H1 (cell line): ENCODE measurements around the gene SPOUT1. TPM values are rescaled to one million over a fixed set of nuclear protein-coding genes. Genes with fewer than 3 reads are reported as not detected.
A peak's percentile ranks its signal among the peaks of the same experiment; 100 is the strongest.

ENCODE experiments used
- CBX8 ChIP-seq: fragments of 300-800, 300-1000 bp; sonication (generic); IDR thresholded peaks from 2 replicates; pipeline ENCODE4 v1.7.1; 2016; ENCODE audit warnings: low read depth, low read length, borderline replicate concordance
- PHF8 ChIP-seq: fragments of 200-600 bp; sonication (generic); conservative IDR thresholded peaks from 2 replicates; pipeline ENCODE4 v1.7.1; 2012; ENCODE audit warnings: low read depth, mild to moderate bottlenecking, inconsistent platforms, low read length, moderate library complexity
- SAP30 ChIP-seq: fragments of 300-600 bp; sonication (generic); IDR thresholded peaks from 2 replicates; pipeline ENCODE4 v1.7.1; 2012; ENCODE audit warnings: low read length, moderate library complexity, mild to moderate bottlenecking, inconsistent platforms; ENCODE audit not compliant: insufficient read depth, insufficient replicate concordance
- SIN3A ChIP-seq, 2 experiments: IDR thresholded peaks in 1 of 2; conservative IDR thresholded peaks in 1 of 2; 2 replicates each; pipeline ENCODE4 v1.6.1; 2011 to 2012; ENCODE audit warnings: low read length in 2 of 2, improper control_type of control experiment in 1 of 2, low read depth in 1 of 2, mild to moderate bottlenecking in 1 of 2
- polyA plus RNA-seq, 7 experiments: library from polyadenylated mRNA; depleted of rRNA in 3 of 7; stranded (reverse) in 5 of 7; unstranded in 2 of 7; fragments of >200 nt in 5 of 7; fragments of 200-250 nt in 2 of 7; gene quantifications; 1 replicate in 5 of 7; 2 replicates in 1 of 7; 4 replicates in 1 of 7; pipeline versions ENCODE4 v1.2.1 to v1.2.3, GENCODE V29; 2011 to 2013; ENCODE audit warnings: missing spikeins in 2 of 7, mixed read lengths in 2 of 7
- total RNA-seq: library from RNA; stranded (reverse); fragmentation: NEBNext Ultra II Directional; extraction: Animal tissue kit (Norgen Biotek cat#: 25700); gene quantifications from 2 replicates; pipeline ENCODE4 v1.2.1, GENCODE V29; 2021
- TF ChIP-seq, protein P1 (sequence below), 3 experiments: IDR thresholded peaks; 1 replicate in 2 of 3; 2 replicates in 1 of 3; pipeline versions ENCODE4 v1.5.1 to v1.6.1; 2011; ENCODE audit warnings: low read length in 3 of 3, mild to moderate bottlenecking in 3 of 3, inconsistent platforms in 2 of 3, low read depth in 1 of 3, moderate library complexity in 1 of 3; ENCODE audit not compliant: insufficient read depth in 1 of 3; ENCODE audit errors: control extremely low read depth in 1 of 3
- TF ChIP-seq, protein P2 (sequence below): fragments of 300-600 bp; sonication (generic); IDR thresholded peaks from 2 replicates; pipeline ENCODE4 v1.7.1; 2012; ENCODE audit warnings: low read length, moderate library complexity, mild to moderate bottlenecking, inconsistent platforms; ENCODE audit not compliant: insufficient replicate concordance

SPOUT1 gene
- total and polyA plus RNA-seq, 2 of the 8 experiments (the other 6 are each of a cell fraction or from before 2014, with no cell fraction given), result 69.2 to 77.8 TPM

DNA sequence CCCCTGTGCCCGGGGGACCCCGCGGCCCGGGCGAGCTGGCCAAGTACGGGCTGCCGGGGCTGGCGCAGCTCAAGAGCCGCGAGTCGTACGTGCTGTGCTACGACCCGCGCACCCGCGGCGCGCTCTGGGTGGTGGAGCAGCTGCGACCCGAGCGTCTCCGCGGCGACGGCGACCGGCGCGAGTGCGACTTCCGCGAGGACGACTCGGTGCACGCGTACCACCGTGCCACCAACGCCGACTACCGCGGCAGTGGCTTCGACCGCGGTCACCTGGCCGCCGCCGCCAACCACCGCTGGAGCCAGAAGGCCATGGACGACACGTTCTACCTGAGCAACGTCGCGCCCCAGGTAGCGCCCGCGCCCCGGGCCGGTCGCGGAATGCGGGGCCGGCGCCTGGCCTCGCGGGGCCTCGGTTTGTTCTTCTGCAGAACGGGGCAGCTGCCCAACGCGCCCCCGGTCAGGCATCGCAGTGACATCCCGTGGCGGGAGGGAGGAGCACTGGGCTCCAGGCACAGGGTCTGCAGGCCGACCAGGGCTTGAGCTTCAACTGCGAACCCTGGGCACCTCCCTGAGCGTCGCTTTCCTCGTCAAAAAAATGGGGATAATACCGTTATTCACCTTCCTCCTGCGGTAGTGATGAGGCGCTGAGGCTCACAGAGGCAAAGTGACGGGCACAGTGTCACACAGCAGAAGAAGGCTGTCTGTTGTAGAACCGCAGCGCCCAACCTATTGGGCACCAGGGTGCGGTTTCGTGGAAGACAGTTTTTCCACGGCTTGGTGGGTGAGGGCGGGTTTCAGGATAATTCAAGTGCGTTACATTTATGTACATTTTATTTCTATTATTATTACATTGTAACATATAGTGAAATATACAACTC is 10.5 kb downstream of the SPOUT1 start (continued):
- TF ChIP-seq, protein P1, sequence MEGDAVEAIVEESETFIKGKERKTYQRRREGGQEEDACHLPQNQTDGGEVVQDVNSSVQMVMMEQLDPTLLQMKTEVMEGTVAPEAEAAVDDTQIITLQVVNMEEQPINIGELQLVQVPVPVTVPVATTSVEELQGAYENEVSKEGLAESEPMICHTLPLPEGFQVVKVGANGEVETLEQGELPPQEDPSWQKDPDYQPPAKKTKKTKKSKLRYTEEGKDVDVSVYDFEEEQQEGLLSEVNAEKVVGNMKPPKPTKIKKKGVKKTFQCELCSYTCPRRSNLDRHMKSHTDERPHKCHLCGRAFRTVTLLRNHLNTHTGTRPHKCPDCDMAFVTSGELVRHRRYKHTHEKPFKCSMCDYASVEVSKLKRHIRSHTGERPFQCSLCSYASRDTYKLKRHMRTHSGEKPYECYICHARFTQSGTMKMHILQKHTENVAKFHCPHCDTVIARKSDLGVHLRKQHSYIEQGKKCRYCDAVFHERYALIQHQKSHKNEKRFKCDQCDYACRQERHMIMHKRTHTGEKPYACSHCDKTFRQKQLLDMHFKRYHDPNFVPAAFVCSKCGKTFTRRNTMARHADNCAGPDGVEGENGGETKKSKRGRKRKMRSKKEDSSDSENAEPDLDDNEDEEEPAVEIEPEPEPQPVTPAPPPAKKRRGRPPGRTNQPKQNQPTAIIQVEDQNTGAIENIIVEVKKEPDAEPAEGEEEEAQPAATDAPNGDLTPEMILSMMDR (IDR thresholded peaks at IDR 0.05; ENCODE audit: control extremely low read depth in 1 of 3, insufficient read depth in 1 of 3, low read depth in 1 of 3, low read length in 3 of 3), result no peak
- no peak for TF ChIP-seq SIN3A (conservative IDR thresholded peaks at IDR 0.05 in 1 of 2, IDR thresholded peaks at IDR 0.05 in 1 of 2; ENCODE audit: low read depth in 1 of 2, low read length in 2 of 2)
- TF ChIP-seq, protein P2, sequence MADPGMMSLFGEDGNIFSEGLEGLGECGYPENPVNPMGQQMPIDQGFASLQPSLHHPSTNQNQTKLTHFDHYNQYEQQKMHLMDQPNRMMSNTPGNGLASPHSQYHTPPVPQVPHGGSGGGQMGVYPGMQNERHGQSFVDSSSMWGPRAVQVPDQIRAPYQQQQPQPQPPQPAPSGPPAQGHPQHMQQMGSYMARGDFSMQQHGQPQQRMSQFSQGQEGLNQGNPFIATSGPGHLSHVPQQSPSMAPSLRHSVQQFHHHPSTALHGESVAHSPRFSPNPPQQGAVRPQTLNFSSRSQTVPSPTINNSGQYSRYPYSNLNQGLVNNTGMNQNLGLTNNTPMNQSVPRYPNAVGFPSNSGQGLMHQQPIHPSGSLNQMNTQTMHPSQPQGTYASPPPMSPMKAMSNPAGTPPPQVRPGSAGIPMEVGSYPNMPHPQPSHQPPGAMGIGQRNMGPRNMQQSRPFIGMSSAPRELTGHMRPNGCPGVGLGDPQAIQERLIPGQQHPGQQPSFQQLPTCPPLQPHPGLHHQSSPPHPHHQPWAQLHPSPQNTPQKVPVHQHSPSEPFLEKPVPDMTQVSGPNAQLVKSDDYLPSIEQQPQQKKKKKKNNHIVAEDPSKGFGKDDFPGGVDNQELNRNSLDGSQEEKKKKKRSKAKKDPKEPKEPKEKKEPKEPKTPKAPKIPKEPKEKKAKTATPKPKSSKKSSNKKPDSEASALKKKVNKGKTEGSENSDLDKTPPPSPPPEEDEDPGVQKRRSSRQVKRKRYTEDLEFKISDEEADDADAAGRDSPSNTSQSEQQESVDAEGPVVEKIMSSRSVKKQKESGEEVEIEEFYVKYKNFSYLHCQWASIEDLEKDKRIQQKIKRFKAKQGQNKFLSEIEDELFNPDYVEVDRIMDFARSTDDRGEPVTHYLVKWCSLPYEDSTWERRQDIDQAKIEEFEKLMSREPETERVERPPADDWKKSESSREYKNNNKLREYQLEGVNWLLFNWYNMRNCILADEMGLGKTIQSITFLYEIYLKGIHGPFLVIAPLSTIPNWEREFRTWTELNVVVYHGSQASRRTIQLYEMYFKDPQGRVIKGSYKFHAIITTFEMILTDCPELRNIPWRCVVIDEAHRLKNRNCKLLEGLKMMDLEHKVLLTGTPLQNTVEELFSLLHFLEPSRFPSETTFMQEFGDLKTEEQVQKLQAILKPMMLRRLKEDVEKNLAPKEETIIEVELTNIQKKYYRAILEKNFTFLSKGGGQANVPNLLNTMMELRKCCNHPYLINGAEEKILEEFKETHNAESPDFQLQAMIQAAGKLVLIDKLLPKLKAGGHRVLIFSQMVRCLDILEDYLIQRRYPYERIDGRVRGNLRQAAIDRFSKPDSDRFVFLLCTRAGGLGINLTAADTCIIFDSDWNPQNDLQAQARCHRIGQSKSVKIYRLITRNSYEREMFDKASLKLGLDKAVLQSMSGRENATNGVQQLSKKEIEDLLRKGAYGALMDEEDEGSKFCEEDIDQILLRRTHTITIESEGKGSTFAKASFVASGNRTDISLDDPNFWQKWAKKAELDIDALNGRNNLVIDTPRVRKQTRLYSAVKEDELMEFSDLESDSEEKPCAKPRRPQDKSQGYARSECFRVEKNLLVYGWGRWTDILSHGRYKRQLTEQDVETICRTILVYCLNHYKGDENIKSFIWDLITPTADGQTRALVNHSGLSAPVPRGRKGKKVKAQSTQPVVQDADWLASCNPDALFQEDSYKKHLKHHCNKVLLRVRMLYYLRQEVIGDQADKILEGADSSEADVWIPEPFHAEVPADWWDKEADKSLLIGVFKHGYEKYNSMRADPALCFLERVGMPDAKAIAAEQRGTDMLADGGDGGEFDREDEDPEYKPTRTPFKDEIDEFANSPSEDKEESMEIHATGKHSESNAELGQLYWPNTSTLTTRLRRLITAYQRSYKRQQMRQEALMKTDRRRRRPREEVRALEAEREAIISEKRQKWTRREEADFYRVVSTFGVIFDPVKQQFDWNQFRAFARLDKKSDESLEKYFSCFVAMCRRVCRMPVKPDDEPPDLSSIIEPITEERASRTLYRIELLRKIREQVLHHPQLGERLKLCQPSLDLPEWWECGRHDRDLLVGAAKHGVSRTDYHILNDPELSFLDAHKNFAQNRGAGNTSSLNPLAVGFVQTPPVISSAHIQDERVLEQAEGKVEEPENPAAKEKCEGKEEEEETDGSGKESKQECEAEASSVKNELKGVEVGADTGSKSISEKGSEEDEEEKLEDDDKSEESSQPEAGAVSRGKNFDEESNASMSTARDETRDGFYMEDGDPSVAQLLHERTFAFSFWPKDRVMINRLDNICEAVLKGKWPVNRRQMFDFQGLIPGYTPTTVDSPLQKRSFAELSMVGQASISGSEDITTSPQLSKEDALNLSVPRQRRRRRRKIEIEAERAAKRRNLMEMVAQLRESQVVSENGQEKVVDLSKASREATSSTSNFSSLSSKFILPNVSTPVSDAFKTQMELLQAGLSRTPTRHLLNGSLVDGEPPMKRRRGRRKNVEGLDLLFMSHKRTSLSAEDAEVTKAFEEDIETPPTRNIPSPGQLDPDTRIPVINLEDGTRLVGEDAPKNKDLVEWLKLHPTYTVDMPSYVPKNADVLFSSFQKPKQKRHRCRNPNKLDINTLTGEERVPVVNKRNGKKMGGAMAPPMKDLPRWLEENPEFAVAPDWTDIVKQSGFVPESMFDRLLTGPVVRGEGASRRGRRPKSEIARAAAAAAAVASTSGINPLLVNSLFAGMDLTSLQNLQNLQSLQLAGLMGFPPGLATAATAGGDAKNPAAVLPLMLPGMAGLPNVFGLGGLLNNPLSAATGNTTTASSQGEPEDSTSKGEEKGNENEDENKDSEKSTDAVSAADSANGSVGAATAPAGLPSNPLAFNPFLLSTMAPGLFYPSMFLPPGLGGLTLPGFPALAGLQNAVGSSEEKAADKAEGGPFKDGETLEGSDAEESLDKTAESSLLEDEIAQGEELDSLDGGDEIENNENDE, result no peak
- TF ChIP-seq CBX8, result no peak
- no peak for TF ChIP-seq SAP30
- TF ChIP-seq PHF8, result peak; percentile 21; the same call in 1 of the 2 replicates
